ENCODE measurements around the gene C3orf70.

C3orf70 gene

DNA sequence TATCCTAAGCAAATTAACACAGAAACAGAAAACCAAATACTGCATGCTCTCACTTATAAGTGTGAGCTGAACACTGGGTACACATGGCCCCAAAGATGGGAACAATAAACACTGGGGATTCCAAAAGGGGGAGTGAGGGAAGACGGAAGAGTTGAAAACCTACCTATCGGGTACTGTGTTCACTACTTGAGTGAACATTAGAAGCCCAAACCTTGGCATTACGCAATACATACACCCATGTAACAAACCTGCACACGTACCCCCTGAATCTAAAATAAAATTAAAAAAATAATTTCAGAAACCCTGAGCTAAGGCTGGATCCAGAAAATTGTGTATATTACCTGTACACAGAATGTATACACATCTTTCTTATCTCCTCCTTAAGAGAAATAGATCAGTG lies 42.8 kb upstream of the C3orf70 start:
- POLR2A ChIA-PET = no interaction called here

GRCh38 chr3:185188816-185189215 lies 36.0 kb upstream of the C3orf70 start:
- TF ChIP-seq HOXC10 (CRISPR knock-in tag; IDR thresholded peaks at IDR 0.05) (no peak), SCRT1 (tag by site-specific recombination; IDR thresholded peaks at IDR 0.05; ENCODE audit: borderline replicate concordance) (no peak), ZNF561 (tag by site-specific recombination; IDR thresholded peaks at IDR 0.05; ENCODE audit: borderline replicate concordance) (no peak), ZSCAN30 (tag by site-specific recombination; IDR thresholded peaks at IDR 0.05) (no peak), ZNF830 (tag by site-specific recombination; IDR thresholded peaks at IDR 0.05; ENCODE audit: low read depth) (no peak), TRIM28 (IDR thresholded peaks at IDR 0.05; ENCODE audit: borderline replicate concordance, low read length) (no peak), CTCF (tag by site-specific recombination; IDR thresholded peaks at IDR 0.05) (no peak), WT1 (tag by site-specific recombination; IDR thresholded peaks at IDR 0.05) (no peak)
- TF ChIP-seq, protein P1, sequence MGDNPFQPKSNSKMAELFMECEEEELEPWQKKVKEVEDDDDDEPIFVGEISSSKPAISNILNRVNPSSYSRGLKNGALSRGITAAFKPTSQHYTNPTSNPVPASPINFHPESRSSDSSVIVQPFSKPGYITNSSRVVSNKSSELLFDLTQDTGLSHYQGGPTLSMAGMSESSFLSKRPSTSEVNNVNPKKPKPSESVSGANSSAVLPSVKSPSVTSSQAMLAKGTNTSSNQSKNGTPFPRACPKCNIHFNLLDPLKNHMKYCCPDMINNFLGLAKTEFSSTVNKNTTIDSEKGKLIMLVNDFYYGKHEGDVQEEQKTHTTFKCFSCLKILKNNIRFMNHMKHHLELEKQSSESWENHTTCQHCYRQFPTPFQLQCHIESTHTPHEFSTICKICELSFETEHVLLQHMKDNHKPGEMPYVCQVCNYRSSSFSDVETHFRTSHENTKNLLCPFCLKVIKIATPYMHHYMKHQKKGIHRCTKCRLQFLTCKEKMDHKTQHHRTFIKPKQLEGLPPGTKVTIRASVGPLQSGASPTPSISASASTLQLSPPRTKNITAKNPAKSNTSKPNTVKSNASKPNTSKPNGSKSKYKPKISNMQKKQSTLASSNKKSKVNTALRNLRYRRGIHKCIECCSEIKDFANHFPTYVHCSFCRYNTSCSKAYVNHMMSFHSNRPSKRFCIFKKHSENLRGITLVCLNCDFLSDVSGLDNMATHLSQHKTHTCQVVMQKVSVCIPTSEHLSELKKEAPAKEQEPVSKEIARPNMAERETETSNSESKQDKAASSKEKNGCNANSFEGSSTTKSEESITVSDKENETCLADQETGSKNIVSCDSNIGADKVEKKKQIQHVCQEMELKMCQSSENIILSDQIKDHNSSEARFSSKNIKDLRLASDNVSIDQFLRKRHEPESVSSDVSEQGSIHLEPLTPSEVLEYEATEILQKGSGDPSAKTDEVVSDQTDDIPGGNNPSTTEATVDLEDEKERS (tag by site-specific recombination; IDR thresholded peaks at IDR 0.05) = no peak
- no peak overlapping the region for H3K27ac ChIP-seq (ENCODE audit: extremely low read depth, low read depth, low read length)
- H3K4me3 ChIP-seq (ENCODE audit: low read depth, low read length) = no peak overlapping the region
- ChIA-PET CTCF (no interaction called here), POLR2A (no interaction called here)
- no peaks in the 10 kb centered on the region for H3K9me3 ChIP-seq (ENCODE audit: control insufficient read depth, insufficient read depth, low read depth, low read length)
- peaks cover 0 to 18% of the 10 kb centered on the region in 2 experiments; a peak in 1 of 3 replicates for H3K36me3 ChIP-seq (ENCODE audit: control insufficient read depth in 2 of 2, insufficient read depth in 1 of 2, low read length in 2 of 2)
- H3K4me1 ChIP-seq (ENCODE audit: control insufficient read depth, insufficient read depth, low read length) = no peaks in the 10 kb centered on the region

More for the DNA sequence above, 42.8 kb upstream of the C3orf70 start:
- no peak overlapping the region for H3K4me3 ChIP-seq (ENCODE audit: low read depth, low read length)
- no peak overlapping the region for H3K27ac ChIP-seq (ENCODE audit: extremely low read depth, low read depth, low read length)
- TF ChIP-seq GFI1B (tag by site-specific recombination; IDR thresholded peaks at IDR 0.05) (no peak), ZNF654 (tag by site-specific recombination; IDR thresholded peaks at IDR 0.05; ENCODE audit: low read depth) (no peak), BCL11A (tag by site-specific recombination; IDR thresholded peaks at IDR 0.05; ENCODE audit: low read depth) (no peak), SCRT1 (tag by site-specific recombination; IDR thresholded peaks at IDR 0.05; ENCODE audit: borderline replicate concordance) (no peak), ZNF639 (tag by site-specific recombination; IDR thresholded peaks at IDR 0.05) (no peak), ZSCAN16 (tag by site-specific recombination; IDR thresholded peaks at IDR 0.05) (no peak), ZFHX2 (tag by site-specific recombination; conservative IDR thresholded peaks at IDR 0.05) (no peak), SCRT2 (tag by site-specific recombination; IDR thresholded peaks at IDR 0.05) (no peak), ZNF169 (tag by site-specific recombination; IDR thresholded peaks at IDR 0.05) (no peak), ZBTB7A (tag by site-specific recombination; IDR thresholded peaks at IDR 0.05; ENCODE audit: low read depth) (no peak), ZNF18 (tag by site-specific recombination; IDR thresholded peaks at IDR 0.05) (no peak), ZNF629 (tag by site-specific recombination; IDR thresholded peaks at IDR 0.05) (no peak), ZNF280C (tag by site-specific recombination; IDR thresholded peaks at IDR 0.05) (no peak), RBAK (tag by site-specific recombination; IDR thresholded peaks at IDR 0.05) (no peak), ZNF791 (tag by site-specific recombination; IDR thresholded peaks at IDR 0.05) (no peak), ZNF561 (tag by site-specific recombination; IDR thresholded peaks at IDR 0.05; ENCODE audit: borderline replicate concordance) (no peak), ZNF626 (tag by site-specific recombination; IDR thresholded peaks at IDR 0.05) (no peak)
- TF ChIP-seq, protein P2, sequence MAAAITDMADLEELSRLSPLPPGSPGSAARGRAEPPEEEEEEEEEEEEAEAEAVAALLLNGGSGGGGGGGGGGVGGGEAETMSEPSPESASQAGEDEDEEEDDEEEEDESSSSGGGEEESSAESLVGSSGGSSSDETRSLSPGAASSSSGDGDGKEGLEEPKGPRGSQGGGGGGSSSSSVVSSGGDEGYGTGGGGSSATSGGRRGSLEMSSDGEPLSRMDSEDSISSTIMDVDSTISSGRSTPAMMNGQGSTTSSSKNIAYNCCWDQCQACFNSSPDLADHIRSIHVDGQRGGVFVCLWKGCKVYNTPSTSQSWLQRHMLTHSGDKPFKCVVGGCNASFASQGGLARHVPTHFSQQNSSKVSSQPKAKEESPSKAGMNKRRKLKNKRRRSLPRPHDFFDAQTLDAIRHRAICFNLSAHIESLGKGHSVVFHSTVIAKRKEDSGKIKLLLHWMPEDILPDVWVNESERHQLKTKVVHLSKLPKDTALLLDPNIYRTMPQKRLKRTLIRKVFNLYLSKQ (tag by site-specific recombination; IDR thresholded peaks at IDR 0.05; ENCODE audit: borderline replicate concordance) = no peak
- H3K4me1 ChIP-seq (ENCODE audit: control insufficient read depth, insufficient read depth, low read length) = no peaks in the 10 kb centered on the region
- CTCF ChIA-PET = no interaction called here
- H3K9me3 ChIP-seq (ENCODE audit: control insufficient read depth, insufficient read depth, low read depth, low read length) = no peaks in the 10 kb centered on the region
- H3K36me3 ChIP-seq (ENCODE audit: control insufficient read depth in 2 of 2, insufficient read depth in 1 of 2, low read length in 2 of 2) = peaks cover 0 to 18% of the 10 kb centered on the region in 2 experiments; a peak in 1 of 3 replicates

All from HEK293 (cell line).